H1 (cell line): ENCODE results near the gene CDON. TPM values are rescaled to one million over a fixed set of nuclear protein-coding genes. Genes with fewer than 3 reads are reported as not detected.

Experiments used
- CTCF ChIA-PET: fragments of 300-600 bp; sonication (Branson Sonifier 250); formaldehyde crosslinking; loops from one replicate; lab custom pipeline; 2021; ENCODE audit not compliant: partially characterized antibody; lab: Charles Lee
- POLR2A ChIA-PET: fragments of 300-600 bp; sonication (Branson Sonifier 250); formaldehyde crosslinking; loops from one replicate; lab custom pipeline; 2021; ENCODE audit warnings: inconsistent platforms; ENCODE audit not compliant: partially characterized antibody; lab: Charles Lee
- DNase-seq, 2 experiments: peaks; one replicate each; pipeline versions ENCODE4 v3.0.0 to v3.0.0-alpha.2; 2010 to 2022; ENCODE audit warnings: low spot score in 2 of 2, low read depth in 1 of 2, mixed read lengths in 1 of 2
- FAIRE-seq: peaks from 2 replicates; lab custom pipeline; 2011; peaks lifted over from hg19 to GRCh38; lab: Jason Lieb, UNC
- H2AFZ ChIP-seq: 2 replicates; pipeline ENCODE4 v1.8.1; 2012; ENCODE audit warnings: low read length, inconsistent platforms
- H2AK5ac ChIP-seq: 2 replicates; pipeline ENCODE4 v1.6.1; 2013; ENCODE audit warnings: low read depth, low read length
- H2BK120ac ChIP-seq: replicated peaks from 2 replicates; pipeline ENCODE3; 2013; ENCODE audit warnings: low read depth, low read length, inconsistent platforms
- H2BK12ac ChIP-seq: 2 replicates; pipeline ENCODE4 v1.6.1; 2013; ENCODE audit warnings: low read depth, low read length
- H2BK15ac ChIP-seq: 2 replicates; pipeline ENCODE4 v1.6.1; 2013; ENCODE audit warnings: low read length
- H2BK20ac ChIP-seq: 2 replicates; pipeline ENCODE4 v1.6.1; 2013; ENCODE audit warnings: low read length
- H2BK5ac ChIP-seq: 2 replicates; pipeline ENCODE4 v1.6.1; 2013; ENCODE audit warnings: low read depth, low read length
- H3K14ac ChIP-seq: 2 replicates; pipeline ENCODE4 v1.6.1; 2013; ENCODE audit warnings: inconsistent platforms; ENCODE audit not compliant: insufficient read length
- H3K18ac ChIP-seq: 2 replicates; pipeline ENCODE4 v1.6.1; 2013; ENCODE audit warnings: low read length; ENCODE audit errors: extremely low read depth
- H3K23ac ChIP-seq: 2 replicates; pipeline ENCODE4 v1.6.1; 2013; ENCODE audit warnings: inconsistent platforms; ENCODE audit not compliant: insufficient read length
- H3K23me2 ChIP-seq: 2 replicates; pipeline ENCODE4 v1.6.1; 2013; ENCODE audit warnings: low read depth, low read length
- H3K27ac ChIP-seq: 2 replicates; pipeline ENCODE4 v1.6.1; 2011; ENCODE audit warnings: low read depth, low read length, inconsistent platforms
- H3K27me3 ChIP-seq, 4 experiments: replicated peaks in 1 of 4; 1 replicate in 1 of 4; 2 replicates in 3 of 4; pipeline versions ENCODE4 v1.6.1 to v1.8.1; 2011 to 2013; ENCODE audit warnings: low read length in 3 of 4, mild to moderate bottlenecking in 3 of 4, inconsistent platforms in 2 of 4, mixed read lengths in 2 of 4, moderate library complexity in 1 of 4; ENCODE audit not compliant: control insufficient read depth in 3 of 4, insufficient read depth in 3 of 4; ENCODE audit errors: extremely low read depth in 1 of 4
- H3K36me3 ChIP-seq, 4 experiments: 2 replicates each; pipeline versions ENCODE4 v1.6.1 to v1.8.1; 2011 to 2013; ENCODE audit warnings: mild to moderate bottlenecking in 4 of 4, low read length in 3 of 4, moderate library complexity in 2 of 4, control low read depth in 1 of 4, inconsistent platforms in 1 of 4; ENCODE audit not compliant: insufficient read depth in 4 of 4, control insufficient read depth in 2 of 4
- H3K4ac ChIP-seq: replicated peaks from 2 replicates; pipeline ENCODE3; 2013; ENCODE audit warnings: low read length, low read depth, mixed read lengths, inconsistent platforms; ENCODE audit not compliant: insufficient read length
- H3K4me1 ChIP-seq, 4 experiments: replicated peaks in 1 of 4; 1 replicate in 1 of 4; 2 replicates in 3 of 4; pipeline versions ENCODE4 v1.6.1 to v1.8.1; 2011 to 2013; ENCODE audit warnings: low read length in 3 of 4, inconsistent platforms in 2 of 4, mixed read lengths in 1 of 4; ENCODE audit not compliant: insufficient read depth in 4 of 4, control insufficient read depth in 3 of 4
- H3K4me2 ChIP-seq, 2 experiments: 2 replicates each; pipeline versions ENCODE4 v1.6.1 to v1.8.1; 2011 to 2013; ENCODE audit warnings: low read depth in 2 of 2, low read length in 2 of 2, control low read depth in 1 of 2, inconsistent platforms in 1 of 2, mild to moderate bottlenecking in 1 of 2; ENCODE audit not compliant: insufficient read depth in 1 of 2
- H3K4me3 ChIP-seq, 4 experiments: fragments of 200-600, 300-600 bp in 1 of 4; sonication (generic), shearing (Covaris generic), sonication (Bioruptor Twin) in 1 of 4; 2 replicates each; pipeline versions ENCODE4 v1.5.1 to v1.8.1; 2011 to 2016; ENCODE audit warnings: low read length in 4 of 4, low read depth in 3 of 4, control low read depth in 2 of 4, inconsistent platforms in 2 of 4, mild to moderate bottlenecking in 2 of 4, mixed read lengths in 1 of 4, moderate library complexity in 1 of 4; ENCODE audit not compliant: insufficient read depth in 2 of 4; ENCODE audit errors: extremely low read depth in 1 of 4
- H3K56ac ChIP-seq: replicated peaks from 2 replicates; pipeline ENCODE3; 2013; ENCODE audit warnings: low read depth, mild to moderate bottlenecking, mixed read lengths, low read length, inconsistent platforms; ENCODE audit not compliant: insufficient read length
- H3K79me1 ChIP-seq: 2 replicates; pipeline ENCODE4 v1.6.1; 2013; ENCODE audit warnings: low read depth, low read length, control low read depth
- H3K79me2 ChIP-seq, 2 experiments: 2 replicates each; pipeline versions ENCODE4 v1.6.1 to v1.8.1; 2012 to 2013; ENCODE audit warnings: low read length in 2 of 2, mild to moderate bottlenecking in 2 of 2, inconsistent platforms in 1 of 2; ENCODE audit not compliant: insufficient read depth in 2 of 2, control insufficient read depth in 1 of 2
- H3K9ac ChIP-seq, 4 experiments: replicated peaks in 1 of 4; 1 replicate in 1 of 4; 2 replicates in 3 of 4; pipeline versions ENCODE4 v1.6.1 to v1.8.1; 2011 to 2013; ENCODE audit warnings: low read depth in 3 of 4, low read length in 3 of 4, control low read depth in 2 of 4, mild to moderate bottlenecking in 2 of 4, moderate library complexity in 2 of 4, inconsistent platforms in 1 of 4; ENCODE audit errors: extremely low read depth in 1 of 4
- H3K9me3 ChIP-seq, 2 experiments: 2 replicates each; pipeline versions ENCODE4 v1.6.1 to v1.8.1; 2012 to 2013; ENCODE audit warnings: mild to moderate bottlenecking in 2 of 2, moderate library complexity in 2 of 2, control low read depth in 1 of 2, inconsistent platforms in 1 of 2, low read depth in 1 of 2, low read length in 1 of 2, mixed read lengths in 1 of 2; ENCODE audit not compliant: insufficient read depth in 2 of 2
- H4K20me1 ChIP-seq, 2 experiments: replicated peaks in 1 of 2; 2 replicates each; pipeline versions ENCODE3 to v1.8.1; 2011 to 2013; ENCODE audit warnings: inconsistent platforms in 2 of 2, low read length in 2 of 2, mild to moderate bottlenecking in 1 of 2; ENCODE audit not compliant: insufficient read depth in 2 of 2, control insufficient read depth in 1 of 2
- H4K5ac ChIP-seq: 2 replicates; pipeline ENCODE4 v1.6.1; 2013; ENCODE audit warnings: low read length, low read depth, mixed read lengths, inconsistent platforms; ENCODE audit not compliant: insufficient read length
- H4K8ac ChIP-seq: 2 replicates; pipeline ENCODE4 v1.8.0; 2013; ENCODE audit warnings: mild to moderate bottlenecking, moderate library complexity, low read length, inconsistent platforms; ENCODE audit not compliant: insufficient read depth; ENCODE audit errors: extremely low read depth
- H4K91ac ChIP-seq: replicated peaks from 2 replicates; pipeline ENCODE3; 2013; ENCODE audit warnings: low read length, mixed read lengths, inconsistent platforms; ENCODE audit not compliant: insufficient read length
- ATF2 ChIP-seq: IDR thresholded peaks from 2 replicates; pipeline ENCODE4 v1.6.1; 2012; ENCODE audit warnings: low read length, inconsistent platforms
- CTCF ChIP-seq, 3 experiments: IDR thresholded peaks; 1 replicate in 2 of 3; 2 replicates in 1 of 3; pipeline versions ENCODE4 v1.5.1 to v1.6.1; 2011; ENCODE audit warnings: low read length in 3 of 3, mild to moderate bottlenecking in 3 of 3, inconsistent platforms in 2 of 3, low read depth in 1 of 3, moderate library complexity in 1 of 3; ENCODE audit not compliant: insufficient read depth in 1 of 3; ENCODE audit errors: control extremely low read depth in 1 of 3
- JUND ChIP-seq: IDR thresholded peaks from 2 replicates; pipeline ENCODE4 v1.6.1; 2011; ENCODE audit warnings: mild to moderate bottlenecking, improper control_type of control experiment, low read length
- RAD21 ChIP-seq, 2 experiments: IDR thresholded peaks in 1 of 2; conservative IDR thresholded peaks in 1 of 2; 2 replicates each; pipeline ENCODE4 v1.6.1; 2011; ENCODE audit warnings: low read depth in 2 of 2, low read length in 2 of 2, improper control_type of control experiment in 1 of 2, inconsistent platforms in 1 of 2, mild to moderate bottlenecking in 1 of 2, moderate library complexity in 1 of 2
- TEAD4 ChIP-seq: IDR thresholded peaks from 2 replicates; pipeline ENCODE4 v1.6.1; 2012; ENCODE audit warnings: low read depth, low read length, inconsistent platforms, mixed read lengths
- WGBS, 2 experiments: shearing (Covaris generic) in 1 of 2; methylation state at CpG; one replicate each; pipeline versions ENCODE4 v1.1.6 to v1.1.7; 2013 to 2015; ENCODE audit warnings: low lambda C conversion rate in 2 of 2, mixed read lengths in 2 of 2, inconsistent platforms in 1 of 2, low coverage in 1 of 2, missing lambda C conversion rate in 1 of 2; ENCODE audit not compliant: insufficient replicate concordance in 2 of 2, insufficient coverage in 1 of 2, insufficient read length in 1 of 2; ENCODE audit errors: extremely low coverage in 1 of 2, missing lambda C conversion rate in 1 of 2; 5-methylcytosine and 5-hydroxymethylcytosine counted together
- polyA plus RNA-seq, 7 experiments: library from polyadenylated mRNA; depleted of rRNA in 3 of 7; stranded (reverse) in 5 of 7; unstranded in 2 of 7; fragments of >200 nt in 5 of 7; fragments of 200-250 nt in 2 of 7; gene quantifications; 1 replicate in 5 of 7; 2 replicates in 1 of 7; 4 replicates in 1 of 7; pipeline versions ENCODE4 v1.2.1 to v1.2.3, GENCODE V29; 2011 to 2013; ENCODE audit warnings: missing spikeins in 2 of 7, mixed read lengths in 2 of 7
- total RNA-seq: library from RNA; stranded (reverse); fragmentation: NEBNext Ultra II Directional; extraction: Animal tissue kit (Norgen Biotek cat#: 25700); gene quantifications from 2 replicates; pipeline ENCODE4 v1.2.1, GENCODE V29; 2021

Gene CDON
- total and polyA plus RNA-seq, 2 of the 8 experiments (the other 6 are each of a cell fraction or from before 2014, with no cell fraction given) = 11.0 to 32.5 TPM

GRCh38 chr11:126079621-126080124, 17.0 kb upstream of the CDON start:
- H3K79me1 ChIP-seq = no peaks in the 10 kb centered on the region
- peaks cover 29 to 43% (median 34%) of the 10 kb centered on the region in 4 experiments for H3K4me1 ChIP-seq
- H2AFZ ChIP-seq = 0 out of 2 replicates have a peak overlapping the region, but pooled peaks have one; percentile 81
- no peak overlapping the region for H4K8ac ChIP-seq
- H3K23me2 ChIP-seq = no peaks in the 10 kb centered on the region
- H3K23ac ChIP-seq = no peak overlapping the region
- H3K36me3 ChIP-seq = no peaks in the 10 kb centered on the region
- no peak overlapping the region for H2BK120ac ChIP-seq
- no peak overlapping the region for H4K5ac ChIP-seq
- no peaks in the 10 kb centered on the region for H3K9me3 ChIP-seq
- H3K4me2 ChIP-seq = peak overlapping the region in 1 of 2 experiments; percentile 52; a peak in 2 of 4 replicates
- no peaks in the 10 kb centered on the region for H3K79me2 ChIP-seq
- H3K56ac ChIP-seq = no peak overlapping the region
- H2BK5ac ChIP-seq = 0 out of 2 replicates have a peak overlapping the region, but pooled peaks have one; percentile 49
- no peak overlapping the region for H3K27ac ChIP-seq
- no peak overlapping the region; the same call in 1 of the 2 replicates for H3K18ac ChIP-seq
- H2BK12ac ChIP-seq = peak overlapping the region; percentile 97; the same call in 1 of the 2 replicates
- DNase-seq (no peak), FAIRE-seq (no peak)
- H3K27me3 ChIP-seq = no peaks in the 10 kb centered on the region; a peak in 1 of 7 replicates
- no peak overlapping the region for H3K14ac ChIP-seq
- peak; percentile 16 to 37; a peak in 2 of 4 replicates for TF ChIP-seq RAD21 (IDR thresholded peaks at IDR 0.05 in 1 of 2, conservative IDR thresholded peaks at IDR 0.05 in 1 of 2; ENCODE audit: low read depth in 2 of 2, low read length in 2 of 2)
- no peak for TF ChIP-seq TEAD4
- TF ChIP-seq ATF2 = peak; percentile 23; the same call in 1 of the 2 replicates
- peak; percentile 66 for TF ChIP-seq JUND
- peak in 2 of 3 experiments; percentile 22 to 36; a peak in 3 of 4 replicates for TF ChIP-seq CTCF (IDR thresholded peaks at IDR 0.05; ENCODE audit: control extremely low read depth in 1 of 3, insufficient read depth in 1 of 3, low read depth in 1 of 3, low read length in 3 of 3)
- ChIA-PET CTCF (interaction anchor here (0.8 to 2.6 kb wide), 21 partner anchors 9 to 164 kb away, joined by 3 to 9 read pairs (median 4); no protein-coding TSS in a partner anchor), POLR2A (interaction anchor here (1.0 to 1.2 kb wide), 3 partner anchors 9 to 17 kb away, joined by 3 to 4 read pairs (median 3); partner anchors contain the start of gene CDON)
- H3K4me3 ChIP-seq = no peak overlapping the region; a peak in 2 of 8 replicates
- H2BK15ac ChIP-seq = 0 out of 2 replicates have a peak overlapping the region, but pooled peaks have one; percentile 72
- H2AK5ac ChIP-seq = no peak overlapping the region
- no peaks in the 10 kb centered on the region for H4K20me1 ChIP-seq
- no peak overlapping the region for H4K91ac ChIP-seq
- peak overlapping the region; percentile 4; the same call in 1 of the 2 replicates for H2BK20ac ChIP-seq
- H3K9ac ChIP-seq = no peak overlapping the region
- WGBS, 2 experiments = 41% methylated on average over 6 of the region's 6 CpGs; no CpG with 5 or more reads in 1 of the 2 experiments
- no peak overlapping the region for H3K4ac ChIP-seq
